Stimulated activated CD4-positive, alpha-beta T cell treated with anti-CD3 and anti-CD28 coated beads, Interleukin-2, amount 100 ng/mL, for 4 hours (primary cell): Measurements from ENCODE around the gene SRGAP3.

Experiments
- DNase-seq: peaks from one replicate; pipeline ENCODE4 v3.0.0-alpha.2; 2020; ENCODE audit warnings: low read depth

SRGAP3 gene

GRCh38 chr3:9199775-9200174 lies 49.7 kb downstream of the SRGAP3 start:
- no peak for DNase-seq

DNA sequence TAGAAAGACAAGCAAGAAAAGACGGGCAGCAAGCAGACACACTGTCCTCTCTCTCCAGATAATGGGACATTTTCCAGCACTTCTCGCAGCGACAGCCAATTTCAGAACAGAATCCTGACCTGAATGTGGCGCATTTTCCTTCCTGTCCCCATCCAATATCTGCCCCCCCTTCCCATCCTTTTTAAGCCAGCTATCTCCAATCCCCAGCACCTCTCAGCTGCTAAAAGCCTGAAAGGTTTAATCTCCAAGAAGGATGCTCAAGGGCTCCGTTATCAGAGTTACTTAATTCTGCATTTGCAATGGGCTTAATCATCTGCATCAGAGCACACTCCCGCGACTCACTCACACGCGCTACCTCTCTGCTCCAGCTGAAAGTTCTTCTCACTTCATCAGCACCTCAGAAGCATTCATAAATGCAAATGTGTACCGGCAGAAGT lies 50.5 kb downstream of the SRGAP3 start:
- no peak for DNase-seq

- DNase-seq, result no peak
Observed at GRCh38 chr3:9198261-9198660, 51.2 kb downstream of the SRGAP3 start.

GRCh38 chr3:9196020-9196419 lies 53.4 kb downstream of the SRGAP3 start:
- DNase-seq, result no peak

GRCh38 chr3:9195390-9195789 lies 54.1 kb downstream of the SRGAP3 start:
- DNase-seq, result no peak

- no peak for DNase-seq
Observed at GRCh38 chr3:9194509-9195184, 54.8 kb downstream of the SRGAP3 start.

- no peak for DNase-seq
Observed at GRCh38 chr3:9193633-9194195, 55.7 kb downstream of the SRGAP3 start.

GRCh38 chr3:9193211-9193610 lies 56.2 kb downstream of the SRGAP3 start:
- DNase-seq, result no peak

GRCh38 chr3:9192248-9193025 lies 57.0 kb downstream of the SRGAP3 start:
- DNase-seq, result no peak

DNA sequence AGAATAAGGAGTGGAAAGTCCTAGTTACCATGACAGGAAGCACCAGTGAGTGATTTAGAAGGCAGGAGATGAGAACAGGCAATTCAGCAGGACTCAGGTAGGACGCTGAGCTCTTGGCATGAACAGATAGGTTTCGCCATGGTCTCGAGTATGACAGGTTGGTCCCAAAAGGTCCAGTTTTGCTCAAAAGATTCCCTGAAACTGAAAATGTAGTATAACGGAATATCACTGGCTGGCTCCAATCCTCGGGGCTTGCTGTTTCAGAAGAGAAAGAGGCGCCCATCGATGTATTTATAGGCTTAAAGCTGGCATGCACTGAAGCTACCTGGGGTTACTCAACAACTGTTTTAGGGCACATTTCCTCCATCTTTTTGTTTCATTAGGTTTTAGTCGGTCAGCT lies 59.2 kb downstream of the SRGAP3 start:
- no peak for DNase-seq

GRCh38 chr3:9188583-9188982 lies 60.9 kb downstream of the SRGAP3 start:
- no peak for DNase-seq

DNA sequence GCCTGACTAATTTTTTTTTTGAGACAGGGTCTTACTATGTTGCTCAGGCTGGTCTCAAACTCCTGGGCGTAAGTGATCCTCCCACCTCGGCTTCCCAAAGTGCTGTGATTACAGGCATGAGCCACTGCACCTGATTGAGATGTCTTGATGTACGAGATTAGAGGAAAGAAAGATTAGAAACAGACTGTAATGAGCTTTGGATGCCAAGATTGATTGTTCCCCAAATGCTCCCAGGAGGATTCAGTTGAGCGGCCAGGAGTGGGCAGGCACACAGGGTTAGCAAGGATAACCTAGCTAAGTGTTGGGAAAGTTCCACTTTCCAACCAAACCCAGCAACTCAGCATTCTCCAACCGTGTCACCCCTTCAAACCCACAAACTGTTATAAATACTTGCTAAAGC lies 63.7 kb downstream of the SRGAP3 start:
- DNase-seq, result no peak

DNA sequence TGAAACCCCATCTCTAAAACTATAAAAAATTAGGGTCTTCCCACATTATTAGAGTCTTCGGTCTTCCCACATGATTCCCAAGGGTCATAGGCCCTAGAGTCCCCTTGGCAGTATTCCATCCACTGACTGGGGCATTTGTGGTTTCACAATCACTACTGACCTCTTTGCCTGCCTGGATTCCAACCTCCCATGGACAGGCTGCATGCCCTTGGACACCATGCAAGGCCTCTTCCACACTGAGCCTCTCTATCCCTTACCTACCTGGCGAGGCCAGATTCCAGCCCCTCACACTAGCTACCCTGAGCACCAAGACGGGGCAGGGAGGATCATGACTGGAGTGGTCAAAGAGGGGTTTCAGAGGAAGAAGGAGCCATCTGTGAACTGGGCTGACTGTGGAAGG lies 64.4 kb downstream of the SRGAP3 start:
- no peak for DNase-seq

- DNase-seq, result no peak
Observed at GRCh38 chr3:9184461-9184835, 65.0 kb downstream of the SRGAP3 start.

GRCh38 chr3:9183811-9184460 lies 65.5 kb downstream of the SRGAP3 start:
- no peak for DNase-seq

DNA sequence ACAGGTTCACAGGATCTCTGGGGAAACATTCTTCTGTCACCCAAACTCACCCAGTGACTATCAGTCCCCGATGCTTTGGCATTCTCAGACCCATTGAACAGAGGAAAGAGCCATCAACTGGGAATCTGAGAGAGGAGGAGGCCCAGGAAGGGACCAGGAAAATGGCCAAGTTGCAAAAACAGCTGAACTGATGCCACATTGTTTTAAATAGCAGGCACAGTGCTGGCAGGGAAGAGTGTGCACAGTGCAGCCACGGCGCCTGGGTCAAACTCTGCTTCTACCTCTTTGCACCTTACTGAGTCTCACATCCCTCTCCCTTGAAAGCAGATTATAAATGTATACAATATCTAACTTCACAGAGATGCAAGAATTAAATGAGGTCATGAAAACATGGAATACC lies 66.4 kb downstream of the SRGAP3 start:
- DNase-seq, result no peak

DNA sequence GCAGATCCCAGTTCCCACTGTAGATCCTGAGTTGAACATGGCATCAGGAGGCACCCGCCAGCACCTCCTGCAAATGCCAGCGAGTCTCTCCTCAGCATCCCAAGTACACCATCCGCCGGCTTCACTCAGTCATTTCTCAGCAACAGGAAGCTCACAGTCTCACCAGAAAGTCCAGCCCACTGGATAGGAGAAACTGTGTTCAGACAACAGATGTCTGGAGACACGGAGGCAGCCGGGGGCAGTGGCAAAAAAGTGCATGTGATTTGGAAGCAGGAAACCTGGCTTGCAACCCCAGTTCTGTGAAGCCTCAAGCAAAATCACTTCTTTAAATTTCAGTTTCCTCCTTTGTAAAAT lies 68.7 kb downstream of the SRGAP3 start:
- no peak for DNase-seq

DNA sequence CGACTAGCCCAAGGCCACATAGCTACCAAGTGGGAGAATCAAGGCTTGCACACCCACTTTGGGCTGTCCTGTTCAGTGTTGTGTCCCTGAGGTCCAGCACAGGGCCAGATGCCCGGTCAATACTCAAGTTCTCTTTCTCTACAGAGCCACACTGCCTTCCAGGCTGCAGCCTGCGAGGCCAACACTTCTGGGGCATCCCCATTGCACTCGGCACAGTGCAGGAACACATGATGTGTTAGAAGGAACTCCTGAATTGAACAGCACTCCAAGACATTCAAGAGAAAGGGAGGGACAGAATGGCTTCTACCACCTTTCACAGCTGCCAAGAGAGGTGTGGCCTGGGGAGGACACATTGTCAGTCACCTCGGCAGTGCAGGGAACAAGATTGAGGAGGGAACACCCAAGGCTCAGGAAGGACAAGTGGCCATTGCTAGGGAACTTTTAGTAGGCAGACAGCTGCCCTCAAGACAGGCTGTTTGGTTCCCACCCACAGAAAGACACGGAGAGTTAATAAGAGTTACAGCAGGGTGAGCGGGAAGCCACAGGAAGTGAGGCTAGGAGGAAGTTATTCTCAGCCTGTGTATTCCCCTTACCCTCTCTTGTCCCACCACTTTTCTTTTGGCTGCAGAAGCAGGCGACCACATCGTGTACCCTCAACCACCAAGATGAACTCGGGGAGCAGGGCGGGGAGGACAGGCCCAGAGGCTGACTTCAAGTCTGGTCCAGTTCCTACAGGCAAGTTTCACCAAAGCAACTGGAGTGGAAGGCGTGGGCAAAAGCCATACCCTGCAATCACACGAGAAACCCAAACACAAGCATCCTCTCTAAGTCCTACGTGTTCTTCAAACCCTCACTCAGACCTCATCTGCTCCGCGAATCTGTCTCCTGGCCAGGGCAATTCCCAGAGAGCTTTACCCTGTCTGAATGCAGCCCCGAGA lies 69.4 kb downstream of the SRGAP3 start:
- DNase-seq, result no peak

DNA sequence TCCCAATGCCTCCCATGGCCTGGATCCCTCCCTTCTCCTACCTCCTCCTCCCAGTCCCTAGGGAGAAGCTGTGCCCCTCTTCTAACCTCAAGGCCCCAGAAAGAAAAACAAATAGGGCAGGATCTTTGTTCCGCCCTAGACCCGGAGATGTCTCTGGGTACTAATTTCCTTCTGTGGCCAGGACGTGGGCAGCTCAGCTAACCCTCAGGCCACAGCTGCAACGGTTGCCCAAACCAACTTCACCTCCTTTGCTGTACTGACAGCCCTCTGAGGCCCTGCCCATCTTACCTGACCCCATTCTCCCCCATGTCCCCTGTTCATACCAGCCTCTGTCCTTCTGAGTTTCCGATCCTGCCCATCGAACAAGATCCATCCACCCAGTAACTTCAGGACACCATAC lies 70.7 kb downstream of the SRGAP3 start:
- DNase-seq, result no peak

DNA sequence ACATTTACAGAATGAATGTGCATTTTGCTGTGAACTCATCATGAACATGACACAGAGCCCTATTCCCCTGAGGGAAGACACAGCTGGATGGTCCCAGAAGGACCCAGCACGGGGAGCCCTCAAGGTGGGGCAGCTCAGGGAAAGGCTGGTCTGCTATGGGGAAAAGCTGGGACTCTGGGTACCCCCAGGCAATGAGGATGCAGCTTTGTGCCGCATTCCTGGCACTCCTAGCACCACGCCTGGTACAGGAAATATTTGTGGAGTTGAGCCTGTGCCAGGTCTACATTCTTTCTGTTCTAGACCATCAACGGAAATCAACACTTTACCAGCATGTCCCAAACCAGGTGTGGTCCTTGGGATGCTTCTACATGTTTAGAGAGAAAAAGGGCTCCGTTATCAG lies 74.0 kb downstream of the SRGAP3 start:
- no peak for DNase-seq

DNA sequence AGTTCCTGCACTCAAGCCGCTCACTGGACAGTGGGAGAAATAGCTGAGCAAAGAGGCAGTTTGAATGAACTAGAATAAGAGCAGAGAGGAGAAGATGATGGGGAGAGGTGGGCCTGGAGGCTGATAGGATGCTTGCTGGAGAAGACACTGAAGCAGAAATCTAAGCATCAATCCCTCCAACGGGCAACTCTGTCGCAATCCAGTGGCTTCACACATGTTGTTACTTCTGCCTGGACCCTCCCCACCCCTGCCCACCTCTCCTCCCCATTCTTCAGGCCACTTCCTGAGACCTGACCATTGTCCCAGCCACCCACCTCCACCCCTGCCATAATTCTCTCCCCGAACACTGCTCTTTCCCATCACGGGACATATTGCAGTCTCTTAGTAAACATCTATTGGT lies 76.0 kb downstream of the SRGAP3 start:
- DNase-seq, result no peak

DNA sequence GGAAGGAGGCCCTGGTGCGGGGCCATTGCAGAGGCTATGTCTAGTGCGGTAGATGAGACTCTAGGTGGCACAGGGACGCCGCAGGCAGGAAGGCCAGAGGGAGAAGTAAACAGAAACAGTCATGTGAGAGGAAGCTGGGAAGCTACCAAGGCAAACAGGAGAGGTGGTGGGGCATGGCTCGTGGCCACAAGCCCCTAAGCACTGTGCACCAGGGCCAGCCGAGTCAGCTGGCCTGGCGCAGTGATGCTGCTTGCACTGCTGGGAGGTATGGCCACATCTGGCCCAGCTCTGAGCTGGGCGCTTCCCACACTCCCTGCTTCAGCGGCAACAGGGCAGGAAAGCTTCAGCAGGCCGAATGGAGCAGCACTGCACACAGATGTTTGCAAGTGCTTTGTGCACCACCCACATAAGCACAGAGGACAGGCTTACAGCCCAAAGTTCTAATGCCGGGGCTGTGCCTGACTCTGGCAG lies 76.6 kb downstream of the SRGAP3 start:
- DNase-seq, result no peak
